GM18873 (cell line): ENCODE measurements around the gene DNAH1.

ENCODE experiments used
- ATAC-seq: cut with Tn5 transposase; IDR thresholded peaks from one replicate; pipeline ENCODE4 v1.9.1; 2021; ENCODE audit warnings: mild to moderate bottlenecking, moderate library complexity, moderate number of reproducible peaks; ENCODE audit not compliant: unreplicated experiment, low FRiP score

The DNAH1 gene

DNA sequence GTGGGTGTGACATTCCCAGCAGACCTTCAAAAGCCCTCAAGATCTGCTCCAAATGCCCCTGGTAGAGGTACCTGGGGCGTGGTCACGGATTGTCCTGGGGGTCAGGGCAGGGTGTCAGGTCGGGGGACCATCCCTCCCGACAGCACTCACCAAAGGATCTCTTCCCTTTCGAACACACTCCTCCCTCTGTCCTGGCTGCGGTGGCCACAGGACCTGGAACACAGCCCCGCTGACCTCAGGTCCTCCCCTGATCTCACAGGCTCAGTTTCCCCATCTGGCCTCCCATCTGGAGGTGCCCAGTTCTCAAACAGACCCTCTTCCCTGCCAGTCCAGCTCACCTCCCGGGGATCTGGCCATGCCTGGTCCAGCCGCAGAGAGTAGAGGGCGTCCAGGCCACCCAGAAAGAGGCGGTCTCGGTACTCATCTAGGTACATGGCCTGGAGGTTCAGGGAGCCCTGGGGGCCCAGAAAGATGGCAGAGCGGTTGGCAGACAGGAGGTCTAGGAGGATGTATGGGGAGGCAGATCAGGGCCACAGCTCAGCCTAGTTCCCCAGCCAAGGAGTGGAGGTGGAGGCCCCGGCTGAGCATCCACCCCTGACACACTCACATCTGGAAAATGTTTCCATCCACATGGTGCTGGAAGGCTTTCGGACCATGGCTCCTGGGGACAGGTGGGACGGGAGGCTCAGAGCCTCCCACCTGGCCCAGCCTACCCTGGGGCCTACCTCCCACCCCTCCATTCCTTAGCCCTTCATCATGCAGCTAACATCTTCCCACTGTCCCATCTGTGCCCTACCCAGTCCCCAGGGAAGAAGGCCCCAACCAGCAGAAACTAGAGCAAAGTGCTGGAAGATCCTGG is 126.5 kb downstream of the DNAH1 start:
- no peak for ATAC-seq

DNA sequence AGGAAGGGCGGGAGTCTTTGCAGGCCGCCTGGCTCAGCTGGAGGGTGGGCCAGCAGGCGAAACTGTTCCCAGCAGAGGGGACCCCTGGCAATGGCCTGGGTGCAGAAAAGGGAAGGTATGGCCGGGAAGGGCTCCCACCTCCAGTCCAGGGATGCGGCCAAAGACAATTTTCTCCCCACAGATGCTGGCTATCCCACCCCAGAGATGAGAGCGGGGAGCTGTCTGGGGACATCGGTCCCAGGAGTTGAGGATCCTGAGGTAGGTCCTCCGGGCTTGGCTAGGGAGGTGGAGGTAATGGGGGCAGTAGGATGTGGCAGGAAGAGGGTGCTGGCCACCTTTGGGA is 127.1 kb downstream of the DNAH1 start:
- ATAC-seq: no peak

DNA sequence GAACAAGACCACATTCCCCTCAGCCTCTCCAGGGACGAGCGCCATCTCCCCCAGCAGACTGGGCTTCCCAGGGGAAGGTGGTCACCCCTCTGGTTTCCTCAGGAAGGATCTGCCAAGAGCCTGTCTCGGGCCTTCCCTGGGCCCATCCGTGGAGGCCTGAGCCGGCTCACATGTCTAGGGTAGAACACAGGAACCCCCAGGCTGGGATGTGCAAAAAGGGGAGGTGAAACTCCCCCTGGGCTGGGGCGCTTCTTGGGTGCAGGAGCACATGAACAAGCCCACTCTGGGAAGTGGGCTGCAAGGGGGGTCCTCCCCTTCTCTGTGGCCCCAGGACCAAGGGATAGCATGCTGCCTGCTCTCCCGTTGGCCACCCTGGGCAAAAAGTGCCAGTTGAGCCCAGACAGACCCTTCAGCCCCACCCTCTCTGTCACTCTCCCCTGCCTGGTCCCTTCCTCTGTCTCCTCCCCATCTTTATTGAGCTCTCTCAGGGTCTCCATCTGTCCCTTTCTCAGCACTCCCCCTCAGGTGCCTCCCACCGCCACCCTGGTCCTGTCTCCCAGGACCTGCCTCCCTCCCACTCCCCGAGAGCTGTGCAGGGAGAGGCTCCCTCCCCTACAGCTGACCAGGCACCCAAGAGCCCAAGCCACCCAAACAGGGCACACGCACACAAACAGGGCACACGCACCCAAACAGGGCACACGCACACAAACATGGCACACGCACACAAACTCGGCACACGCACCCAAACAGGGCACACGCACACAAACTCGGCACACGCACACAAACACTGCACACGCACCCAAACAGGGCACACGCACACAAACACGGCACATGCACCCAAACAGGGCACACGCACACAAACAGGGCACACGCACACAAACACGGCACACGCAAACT is 127.9 kb downstream of the DNAH1 start:
- no peak for ATAC-seq

DNA sequence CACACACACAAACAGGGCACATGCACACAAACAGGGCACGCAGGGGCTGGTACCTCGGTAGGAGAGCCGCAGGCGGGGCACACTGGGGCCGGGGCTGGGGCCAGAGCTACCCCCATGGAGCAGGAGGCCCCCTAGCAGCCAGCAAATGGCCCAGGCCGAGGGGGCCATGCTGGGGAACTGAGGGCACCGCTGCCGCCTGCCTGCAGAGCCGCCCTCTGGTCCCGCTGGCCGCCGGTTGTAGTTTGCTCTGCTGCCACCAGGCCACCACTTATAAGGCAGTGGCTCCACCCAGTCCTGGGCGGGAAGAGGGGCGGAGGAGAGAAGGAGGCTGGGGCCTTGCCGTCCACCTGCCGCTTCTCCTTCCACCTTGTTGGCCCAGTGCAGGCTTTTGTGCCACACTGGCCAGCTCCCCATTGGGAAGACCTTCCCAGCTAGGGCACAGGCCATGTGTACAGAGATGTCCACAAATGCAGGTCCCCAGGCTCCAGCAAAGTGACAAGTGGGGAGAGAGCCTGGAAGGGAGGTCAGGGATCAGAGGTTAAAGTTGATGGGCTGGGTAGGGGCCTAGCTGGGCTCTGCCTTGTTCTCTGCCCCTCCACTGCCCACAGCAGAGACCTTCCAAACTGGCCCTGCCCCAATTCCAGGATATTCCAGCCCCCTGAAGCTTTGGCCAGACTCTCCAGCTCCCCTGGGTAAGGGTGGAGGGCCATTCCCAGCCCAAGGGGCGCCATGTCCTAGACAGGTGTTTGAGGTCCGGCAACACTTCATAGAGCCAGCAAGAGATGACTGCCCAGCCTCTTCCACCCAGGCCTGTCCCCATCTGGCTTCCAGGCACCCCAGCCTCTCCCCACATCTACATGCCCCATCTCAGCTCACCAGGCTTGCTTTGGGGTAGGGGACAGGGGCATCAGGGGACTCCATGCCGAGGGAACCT is 129.0 kb downstream of the DNAH1 start, which contains the start of gene SEMA3G:
SEMA3G (minus strand) TSS at position 244 of the 934 bp plus-strand sequence; CDS start at position 168, 76 bp downstream.
- ATAC-seq: peak; percentile 58

DNA sequence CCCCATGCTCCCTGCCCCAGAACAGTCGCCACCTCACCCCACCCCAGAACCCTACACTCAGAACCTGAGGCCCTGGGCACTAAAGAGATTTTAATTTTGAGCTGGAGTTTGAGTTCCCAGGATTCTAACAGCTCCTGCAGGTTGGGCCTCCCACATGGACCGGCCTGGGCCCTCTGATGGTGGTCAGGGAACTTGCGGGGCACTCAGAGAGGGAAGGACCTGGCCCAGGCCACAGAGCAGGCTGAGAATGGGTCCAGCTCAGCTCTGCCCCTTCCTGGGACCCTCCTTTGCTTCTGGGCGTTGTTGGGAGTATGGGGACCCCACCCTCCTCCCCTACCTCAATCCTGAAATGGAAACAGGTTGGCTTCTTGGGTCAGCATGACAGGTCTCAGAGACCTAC is 129.9 kb downstream of the DNAH1 start:
- ATAC-seq: no peak

DNA sequence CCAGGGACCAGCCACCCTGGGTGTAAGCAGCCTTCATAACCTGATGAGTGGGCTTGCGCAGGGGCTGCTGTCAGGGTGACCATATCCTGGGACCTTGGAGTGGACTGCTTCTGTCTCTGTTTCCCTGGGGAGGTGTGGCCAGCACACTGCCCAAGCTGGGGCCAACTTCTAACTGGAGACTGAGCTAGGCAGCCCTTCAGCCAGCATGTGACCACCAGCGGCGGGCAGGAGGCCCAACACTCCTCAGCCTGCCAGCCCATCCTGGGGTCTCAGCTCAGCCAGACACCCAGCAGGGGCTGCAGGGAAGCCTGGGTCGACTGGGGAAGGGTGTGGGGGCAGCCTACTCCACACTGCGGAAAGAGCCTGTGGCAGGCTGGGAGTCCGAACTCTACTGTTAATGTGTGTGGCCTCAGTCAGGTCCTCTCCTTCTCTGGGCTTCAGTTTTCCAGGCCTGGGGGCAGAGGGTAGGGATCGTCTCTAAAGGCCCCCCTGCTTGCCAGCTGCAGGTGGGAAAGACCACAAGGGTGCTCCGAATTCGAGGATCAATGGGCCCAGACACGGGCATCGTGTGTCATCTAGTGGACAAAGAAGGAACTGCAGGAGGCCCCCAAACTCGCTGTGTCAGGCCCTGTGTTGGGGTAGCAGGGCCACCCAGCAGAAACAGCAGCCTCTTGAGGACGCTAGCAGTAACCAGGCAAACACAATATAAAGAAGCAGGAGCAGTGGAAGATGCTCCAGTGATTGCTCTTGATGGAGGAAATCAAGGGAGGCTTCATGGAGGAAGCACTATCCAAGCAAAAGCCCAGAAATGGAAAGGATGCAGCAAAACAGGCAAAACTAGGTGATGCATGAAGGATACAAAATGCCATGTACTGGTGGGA is 130.8 kb downstream of the DNAH1 start:
- no peak for ATAC-seq

DNA sequence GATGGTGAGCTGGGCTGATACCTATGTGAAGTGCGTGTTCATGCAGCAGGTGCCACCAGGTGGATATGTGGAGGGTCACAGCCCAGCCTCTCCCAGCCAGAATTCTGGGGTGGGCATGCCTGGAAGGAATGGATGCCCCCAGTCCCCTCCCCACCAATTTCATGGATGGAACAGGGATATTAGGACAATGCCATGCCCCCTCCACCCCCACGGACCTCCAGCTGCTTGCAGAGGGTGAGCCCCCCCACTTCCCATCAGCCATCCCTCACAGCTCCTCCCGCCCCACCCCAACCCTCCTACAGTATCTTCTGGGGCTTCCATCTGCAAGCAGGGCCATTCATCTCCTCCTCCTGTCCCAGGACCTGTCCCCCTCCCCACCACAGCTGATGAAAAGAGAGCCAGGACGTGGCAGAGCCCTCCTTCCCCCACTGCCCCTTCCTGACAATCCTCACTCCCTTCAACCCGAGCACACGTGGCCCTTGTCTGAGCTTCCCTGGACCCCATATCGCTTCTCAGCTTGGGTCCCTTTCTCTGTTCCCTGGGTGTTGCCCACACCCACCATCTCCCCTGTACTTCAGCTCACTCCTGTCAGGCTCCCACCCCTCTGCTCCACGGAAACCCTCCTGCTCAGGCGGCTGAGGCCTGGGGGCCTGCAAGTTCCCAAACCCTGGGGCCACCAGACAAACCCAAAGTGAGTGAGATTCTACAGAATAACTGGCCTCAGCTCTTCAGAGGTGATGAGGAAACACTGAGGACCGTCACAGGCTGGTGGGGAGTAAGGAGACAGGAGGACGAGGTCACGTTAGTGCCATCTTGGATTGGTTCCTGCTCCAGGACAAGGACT is 131.6 kb downstream of the DNAH1 start:
- no peak for ATAC-seq
